Measurements from ENCODE around the gene STK32B. TPM values are rescaled to one million over a fixed set of nuclear protein-coding genes. Genes with fewer than 3 reads are reported as not detected.

STK32B gene
- total RNA-seq, 1 experiment from 2014 or later, result 15.1 TPM

GRCh38 chr4:5473125-5473524, 421.8 kb downstream of the STK32B start:
- ChIA-PET CTCF (no interaction called here), POLR2A (ENCODE audit: low non-redundant PET) (no interaction called here)
- Histone ChIP-seq H3K4me1 (ENCODE audit: insufficient read depth, low read length, poor library complexity, severe bottlenecking) (no peaks in the 10 kb centered on the region), H3K27ac (ENCODE audit: low read depth, low read length, poor library complexity, severe bottlenecking) (no peak overlapping the region), H3K36me3 (ENCODE audit: insufficient read depth, low read length, poor library complexity, severe bottlenecking) (no peaks in the 10 kb centered on the region), H3K27me3 (replicated peaks; ENCODE audit: insufficient read depth, low read depth, low read length, poor library complexity) (no peaks in the 10 kb centered on the region), H3K9me3 (ENCODE audit: low read depth, low read length, poor library complexity, severe bottlenecking) (no peaks in the 10 kb centered on the region), H3K4me3 (ENCODE audit: low read depth, low read length, poor library complexity, severe bottlenecking) (no peak overlapping the region)
- DNase-seq (ENCODE audit: low spot score), result no peak
- no TSS peak for BruUV-seq (replicated peaks)
- TF ChIP-seq CTCF (conservative IDR thresholded peaks at IDR 0.05; ENCODE audit: low read depth, low read length) (no peak), EZH2 (IDR thresholded peaks at IDR 0.05; ENCODE audit: borderline replicate concordance, low read depth, low read length, poor library complexity, severe bottlenecking) (no peak)
- intact Hi-C loops (cut with micrococcal nuclease; ENCODE audit: unreplicated experiment), result no loop called here

GRCh38 chr4:5474756-5475155, 423.5 kb downstream of the STK32B start:
- intact Hi-C loops (cut with micrococcal nuclease; ENCODE audit: unreplicated experiment), result no loop called here
- POLR2A ChIA-PET (ENCODE audit: low non-redundant PET), result no interaction called here

GRCh38 chr4:5477613-5478012, 426.3 kb downstream of the STK32B start:
- Histone ChIP-seq H3K36me3 (ENCODE audit: insufficient read depth, low read length, poor library complexity, severe bottlenecking) (no peaks in the 10 kb centered on the region), H3K27ac (ENCODE audit: low read depth, low read length, poor library complexity, severe bottlenecking) (no peak overlapping the region), H3K27me3 (replicated peaks; ENCODE audit: insufficient read depth, low read depth, low read length, poor library complexity) (no peaks in the 10 kb centered on the region), H3K4me3 (ENCODE audit: low read depth, low read length, poor library complexity, severe bottlenecking) (no peak overlapping the region), H3K9me3 (ENCODE audit: low read depth, low read length, poor library complexity, severe bottlenecking) (no peaks in the 10 kb centered on the region), H3K4me1 (ENCODE audit: insufficient read depth, low read length, poor library complexity, severe bottlenecking) (no peaks in the 10 kb centered on the region)
- CTCF ChIA-PET, result no interaction called here
- no peak for DNase-seq (ENCODE audit: low spot score)
- intact Hi-C loops (cut with micrococcal nuclease; ENCODE audit: unreplicated experiment), result no loop called here
- no peak for TF ChIP-seq EZH2 (IDR thresholded peaks at IDR 0.05; ENCODE audit: borderline replicate concordance, low read depth, low read length, poor library complexity, severe bottlenecking)
- TF ChIP-seq CTCF (conservative IDR thresholded peaks at IDR 0.05; ENCODE audit: low read depth, low read length), result no peak
- POLR2A ChIA-PET (ENCODE audit: low non-redundant PET), result no interaction called here
- BruUV-seq (replicated peaks), result no TSS peak

More at GRCh38 chr4:5474756-5475155, 423.5 kb downstream of the STK32B start:
- CTCF ChIA-PET, result no interaction called here
- TF ChIP-seq EZH2 (IDR thresholded peaks at IDR 0.05; ENCODE audit: borderline replicate concordance, low read depth, low read length, poor library complexity, severe bottlenecking) (no peak), CTCF (conservative IDR thresholded peaks at IDR 0.05; ENCODE audit: low read depth, low read length) (no peak)
- Histone ChIP-seq H3K4me1 (ENCODE audit: insufficient read depth, low read length, poor library complexity, severe bottlenecking) (no peaks in the 10 kb centered on the region), H3K36me3 (ENCODE audit: insufficient read depth, low read length, poor library complexity, severe bottlenecking) (no peaks in the 10 kb centered on the region), H3K9me3 (ENCODE audit: low read depth, low read length, poor library complexity, severe bottlenecking) (no peaks in the 10 kb centered on the region), H3K27me3 (replicated peaks; ENCODE audit: insufficient read depth, low read depth, low read length, poor library complexity) (no peaks in the 10 kb centered on the region), H3K27ac (ENCODE audit: low read depth, low read length, poor library complexity, severe bottlenecking) (no peak overlapping the region), H3K4me3 (ENCODE audit: low read depth, low read length, poor library complexity, severe bottlenecking) (no peak overlapping the region)
- no TSS peak for BruUV-seq (replicated peaks)
- no peak for DNase-seq (ENCODE audit: low spot score)

Measured in A673 (cell line).